Stimulated activated naive CD8-positive, alpha-beta T cell treated with anti-CD3 and anti-CD28 coated beads, Interleukin-15, amount 100 ng/mL, for 72 hours (primary cell): ENCODE results near the gene CMTM1.
"Not testable (repeated sequence)": the region's sequence is repeated elsewhere in the genome, so short reads cannot be mapped to it uniquely, and the experiment has no call there.

Experiments
- ATAC-seq: fragments of 150-1000 bp; cut with Tn5 transposase; 2 replicates; pipeline ENCODE4 v1.10.0; 2021; ENCODE audit warnings: mild to moderate bottlenecking, moderate library complexity
- DNase-seq, 2 donors: peaks; one replicate each; pipeline ENCODE4 v3.0.0; 2021 to 2022
- H3K27ac Mint-ChIP-seq, 2 donors: one replicate each; pipeline ENCODE4 v1.8.0; 2022; ENCODE audit warnings: mild to moderate bottlenecking in 2 of 2, mixed read lengths in 2 of 2, moderate library complexity in 2 of 2
- H3K27me3 Mint-ChIP-seq: one replicate; pipeline ENCODE4 v1.8.0; 2022; ENCODE audit warnings: mixed read lengths
- H3K4me1 Mint-ChIP-seq: one replicate; pipeline ENCODE4 v1.8.0; 2022; ENCODE audit warnings: mild to moderate bottlenecking, mixed read lengths
- H3K4me3 Mint-ChIP-seq, 2 donors: one replicate each; pipeline ENCODE4 v1.8.0; 2022; ENCODE audit warnings: mild to moderate bottlenecking in 2 of 2, mixed read lengths in 2 of 2, moderate library complexity in 1 of 2
- H3K9me3 Mint-ChIP-seq, 2 donors: one replicate each; pipeline ENCODE4 v1.8.0; 2022; ENCODE audit warnings: mixed read lengths in 2 of 2

Gene CMTM1

DNA sequence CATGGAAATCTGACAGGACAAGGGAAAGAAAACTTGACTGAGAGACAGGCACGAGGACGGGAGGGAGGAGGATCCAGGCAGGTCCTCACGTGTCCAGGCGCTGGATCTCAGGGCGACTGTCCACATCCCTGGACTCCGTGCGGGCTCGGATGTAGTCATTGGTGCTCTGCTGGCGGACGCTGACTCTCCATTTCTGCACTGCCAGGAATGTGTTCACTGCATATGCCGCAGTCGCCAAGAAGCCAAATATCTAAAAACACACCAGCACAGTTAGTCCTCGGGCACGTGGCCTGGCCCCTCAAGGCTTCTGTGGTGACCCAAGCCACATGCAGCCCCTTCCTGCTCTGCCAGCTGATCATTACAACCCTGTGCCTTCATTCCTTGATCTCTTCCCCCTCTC, 55.7 kb downstream of the CMTM1 start:
- DNase-seq = no peak
- Mint-ChIP-seq H3K27ac (no peak overlapping the region), H3K9me3 (no peaks in the 10 kb centered on the region), H3K4me1 (no peaks in the 10 kb centered on the region), H3K4me3 (no peak overlapping the region), H3K27me3 (no peaks in the 10 kb centered on the region)
- no peak for ATAC-seq

DNA sequence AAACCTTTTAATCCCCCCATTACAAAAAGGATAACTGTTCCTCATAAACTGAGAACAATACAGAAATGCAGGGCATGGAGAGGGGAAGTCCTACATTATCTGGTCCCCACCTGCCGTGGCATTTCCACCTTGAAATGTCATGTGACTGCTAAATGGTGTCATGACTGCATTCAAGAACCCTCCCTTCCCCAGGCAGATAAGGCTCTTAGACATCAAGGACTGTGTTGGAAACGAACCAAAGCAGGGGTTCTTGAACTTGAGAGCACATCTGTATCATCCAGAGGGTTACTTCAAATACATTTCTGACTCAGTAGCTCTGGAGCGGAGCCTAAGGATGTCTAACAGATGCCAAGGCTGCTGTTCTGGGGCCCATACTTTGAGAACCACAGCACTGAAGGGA, 56.6 kb downstream of the CMTM1 start:
- H3K27ac Mint-ChIP-seq = no peak overlapping the region
- H3K9me3 Mint-ChIP-seq = no peaks in the 10 kb centered on the region
- H3K4me1 Mint-ChIP-seq = no peaks in the 10 kb centered on the region
- H3K4me3 Mint-ChIP-seq = no peak overlapping the region
- no peak for ATAC-seq
- no peaks in the 10 kb centered on the region for H3K27me3 Mint-ChIP-seq
- no peak for DNase-seq

DNA sequence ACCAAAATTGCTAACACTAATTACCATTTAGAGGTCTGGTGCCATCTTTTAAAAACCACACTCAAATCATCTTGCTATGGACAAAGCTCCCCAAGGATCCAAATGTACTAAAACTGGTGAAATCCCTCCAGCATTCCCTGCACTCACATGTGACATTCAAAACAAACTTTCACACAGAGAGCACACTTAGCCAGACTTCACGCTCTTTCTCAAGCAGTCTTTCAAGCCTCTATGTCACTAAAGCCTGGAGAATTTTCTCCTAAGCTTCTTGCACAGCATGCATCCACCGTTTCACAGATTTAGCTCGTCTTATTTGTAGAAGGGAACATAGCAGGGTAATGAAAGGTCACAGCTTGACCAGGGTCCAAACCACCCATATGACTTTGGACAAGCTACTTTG, 57.5 kb downstream of the CMTM1 start:
- H3K27ac Mint-ChIP-seq = no peak overlapping the region
- ATAC-seq (no peak), DNase-seq (no peak)
- H3K4me1 Mint-ChIP-seq = no peaks in the 10 kb centered on the region
- H3K27me3 Mint-ChIP-seq = no peaks in the 10 kb centered on the region
- no peaks in the 10 kb centered on the region for H3K9me3 Mint-ChIP-seq
- H3K4me3 Mint-ChIP-seq = no peak overlapping the region

DNA sequence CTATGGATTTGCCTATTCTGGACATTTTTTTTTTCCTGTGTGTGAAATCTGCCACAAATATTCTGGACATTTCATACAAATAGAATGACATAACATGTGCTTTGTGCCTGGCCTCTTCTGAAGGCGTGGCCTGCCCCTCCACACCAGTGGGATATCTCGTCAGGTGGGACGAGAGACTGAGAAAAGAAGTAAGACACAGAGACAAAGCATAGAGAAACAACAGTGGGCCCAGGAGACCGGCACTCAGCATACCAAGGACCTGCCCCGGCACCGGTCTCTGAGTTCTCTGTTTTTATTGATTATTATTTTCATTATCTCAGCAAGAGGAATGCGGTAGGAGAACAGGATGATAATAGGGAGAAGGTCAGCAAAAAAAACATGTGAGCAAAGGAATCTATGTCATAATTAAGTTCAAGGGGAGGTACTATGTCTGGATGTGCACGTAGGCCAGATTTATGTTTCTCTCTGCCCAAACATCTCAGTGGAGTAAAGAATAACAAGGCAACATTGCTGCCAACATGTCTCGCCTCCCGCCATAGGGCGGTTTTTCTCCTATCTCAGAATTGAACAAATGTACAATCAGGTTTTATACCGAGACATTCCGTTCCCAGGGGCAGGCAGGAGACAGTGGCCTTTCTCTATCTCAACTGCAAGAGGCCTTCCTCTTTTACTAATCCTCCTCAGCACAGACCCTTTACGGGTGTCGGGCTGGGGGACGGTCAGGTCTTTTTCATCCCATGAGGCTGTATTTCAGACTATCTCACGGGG, 61.6 kb downstream of the CMTM1 start:
- not testable (repeated sequence) for H3K27ac Mint-ChIP-seq, ATAC-seq, H3K27me3 Mint-ChIP-seq

More for the DNA sequence above, 61.6 kb downstream of the CMTM1 start:
- H3K4me1 Mint-ChIP-seq, H3K4me3 Mint-ChIP-seq, H3K9me3 Mint-ChIP-seq, DNase-seq: not testable (repeated sequence)
